GM21367 (cell line): ENCODE data around the gene SRMS.
"Not testable (repeated sequence)": the region's sequence is repeated elsewhere in the genome, so short reads cannot be mapped to it uniquely, and the experiment has no call there.

Experiments used
- ATAC-seq: cut with Tn5 transposase; IDR thresholded peaks from one replicate; pipeline ENCODE4 v1.9.1; 2021; ENCODE audit not compliant: unreplicated experiment

Gene SRMS

DNA sequence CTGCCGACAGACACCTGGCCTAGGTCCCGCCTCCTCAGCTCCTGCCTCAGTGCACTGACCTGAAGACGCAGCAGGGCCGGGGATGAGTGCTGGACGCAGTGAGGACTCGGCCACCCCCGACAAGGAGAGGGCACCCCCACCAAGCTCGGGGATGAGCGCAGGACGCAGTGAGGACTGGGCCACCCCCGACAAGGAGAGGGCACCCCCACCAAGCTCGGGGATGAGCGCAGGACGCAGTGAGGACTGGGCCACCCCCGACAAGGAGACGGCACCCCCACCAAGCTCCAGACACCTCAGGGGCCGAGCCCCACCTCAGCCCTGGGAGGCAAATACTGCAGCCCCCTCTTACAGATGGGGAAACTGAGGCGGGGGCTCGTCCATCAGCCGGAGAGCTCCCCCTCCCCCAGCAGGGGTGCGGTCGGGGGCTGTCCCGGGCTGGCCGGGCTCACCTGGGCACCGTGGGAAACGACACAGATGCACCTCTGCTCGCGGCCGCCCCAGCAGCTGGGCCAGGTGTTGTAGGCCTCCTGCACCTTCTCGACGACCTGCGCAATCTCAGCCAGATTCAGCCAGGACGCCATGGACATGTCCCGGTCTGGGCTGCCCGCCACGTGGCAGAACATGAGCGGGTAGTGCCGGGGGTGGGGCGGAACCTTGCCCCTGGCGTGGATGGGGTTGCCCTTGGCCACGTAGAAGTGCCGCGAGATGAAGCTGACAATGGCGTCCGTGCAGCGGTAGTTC, 19.0 kb upstream of the SRMS start:
- ATAC-seq: no peak

DNA sequence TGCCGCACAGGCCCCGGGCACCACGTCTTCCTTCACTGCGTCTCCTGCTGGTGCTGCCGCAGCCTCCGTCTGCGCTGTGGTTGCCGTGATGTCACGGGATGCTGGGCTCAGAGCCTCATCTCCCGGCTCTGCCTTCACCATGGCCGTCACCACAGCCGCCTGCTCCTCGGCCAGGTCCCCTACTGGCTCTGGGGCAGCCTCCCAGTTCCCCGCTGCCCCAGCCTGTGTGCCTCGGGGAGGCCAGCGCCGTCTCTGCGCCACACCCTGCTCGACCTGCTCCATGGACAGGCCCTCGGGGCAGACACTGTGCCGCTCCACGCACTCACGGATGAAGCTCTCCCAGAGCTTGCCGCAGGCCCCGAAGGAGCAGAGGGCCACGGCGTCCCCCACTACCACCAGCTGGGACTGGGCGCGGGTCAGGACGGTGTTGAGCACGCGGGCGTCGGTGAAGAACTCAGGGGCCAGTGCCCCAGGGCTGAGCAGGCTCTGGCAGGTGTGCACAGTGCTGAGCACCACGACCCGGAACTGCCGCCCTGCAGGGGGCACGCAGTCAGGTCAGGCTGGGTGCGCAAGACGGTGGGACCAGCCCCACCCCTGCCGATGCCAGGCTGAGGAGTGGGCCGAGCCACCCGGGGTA, 18.3 kb upstream of the SRMS start:
- ATAC-seq: no peak

DNA sequence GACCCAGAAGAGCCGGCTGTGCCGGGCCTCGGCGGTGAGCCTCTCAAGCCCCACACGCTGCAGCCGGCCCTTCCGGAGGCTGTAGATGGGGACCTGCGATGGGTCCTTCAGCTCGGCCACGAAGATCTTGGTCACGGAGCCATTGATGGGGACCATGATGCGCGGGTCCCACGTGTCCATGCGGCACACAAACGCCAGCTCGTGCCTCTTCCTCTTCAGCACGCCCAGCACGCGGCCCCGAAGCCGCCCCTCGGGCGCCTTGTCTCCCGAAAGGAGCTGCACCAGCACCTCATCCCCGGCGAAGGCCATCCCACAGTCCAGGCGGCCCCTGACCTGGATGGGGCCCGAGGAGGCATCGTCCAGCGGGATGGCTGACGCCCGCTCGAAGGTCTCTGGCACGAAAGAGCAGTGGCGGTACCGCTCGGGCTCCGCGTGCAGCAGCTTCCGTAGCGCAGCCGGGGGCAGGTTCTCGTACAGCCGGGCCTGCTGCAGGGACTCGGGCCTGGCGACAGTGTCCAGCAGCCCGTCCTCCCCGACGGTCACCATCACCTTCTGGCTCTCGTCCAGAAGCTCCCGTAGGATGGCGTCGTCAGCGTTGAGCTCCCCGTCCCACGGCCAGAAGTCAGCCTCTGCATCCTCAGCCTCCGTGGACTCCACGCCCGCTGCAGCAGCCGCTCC, 17.6 kb upstream of the SRMS start:
- no peak for ATAC-seq

DNA sequence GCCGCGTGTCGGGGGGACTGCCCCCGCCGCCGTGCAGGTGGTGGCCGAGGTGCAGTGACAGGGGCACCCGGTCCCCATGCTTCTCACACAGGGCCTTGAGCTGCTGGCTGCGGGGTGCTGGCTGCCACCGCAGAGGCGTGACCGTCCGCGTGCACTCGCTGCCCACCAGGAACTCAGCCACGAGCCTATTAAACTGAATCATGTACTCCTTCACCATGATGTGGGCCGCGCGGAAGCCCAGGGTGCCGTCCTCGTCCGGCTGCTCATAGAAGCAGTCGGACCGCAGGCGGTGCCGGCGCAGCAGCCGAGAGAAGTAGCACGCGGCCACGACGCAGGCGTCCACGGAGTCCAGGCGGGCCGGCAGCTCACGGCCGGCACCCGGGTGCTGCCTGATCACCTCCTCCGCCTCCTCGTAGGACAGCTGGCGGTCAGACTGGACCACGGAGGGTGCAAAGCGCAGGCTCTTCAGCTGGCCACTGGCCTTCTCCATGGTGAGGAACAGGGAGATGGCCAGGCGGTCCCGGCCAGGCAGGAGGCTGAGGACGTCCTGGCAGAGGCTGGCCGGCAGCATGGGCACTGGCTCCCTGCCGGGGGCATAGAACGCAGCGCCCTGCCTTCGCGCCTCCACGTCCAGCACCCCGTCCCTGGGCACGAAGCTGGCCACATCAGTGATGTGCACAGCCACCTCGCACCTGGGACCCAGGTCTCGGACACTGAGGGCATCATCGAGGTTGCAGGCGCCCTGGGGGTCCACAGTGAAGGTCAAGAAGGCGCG, 16.7 kb upstream of the SRMS start:
- ATAC-seq: no peak

DNA sequence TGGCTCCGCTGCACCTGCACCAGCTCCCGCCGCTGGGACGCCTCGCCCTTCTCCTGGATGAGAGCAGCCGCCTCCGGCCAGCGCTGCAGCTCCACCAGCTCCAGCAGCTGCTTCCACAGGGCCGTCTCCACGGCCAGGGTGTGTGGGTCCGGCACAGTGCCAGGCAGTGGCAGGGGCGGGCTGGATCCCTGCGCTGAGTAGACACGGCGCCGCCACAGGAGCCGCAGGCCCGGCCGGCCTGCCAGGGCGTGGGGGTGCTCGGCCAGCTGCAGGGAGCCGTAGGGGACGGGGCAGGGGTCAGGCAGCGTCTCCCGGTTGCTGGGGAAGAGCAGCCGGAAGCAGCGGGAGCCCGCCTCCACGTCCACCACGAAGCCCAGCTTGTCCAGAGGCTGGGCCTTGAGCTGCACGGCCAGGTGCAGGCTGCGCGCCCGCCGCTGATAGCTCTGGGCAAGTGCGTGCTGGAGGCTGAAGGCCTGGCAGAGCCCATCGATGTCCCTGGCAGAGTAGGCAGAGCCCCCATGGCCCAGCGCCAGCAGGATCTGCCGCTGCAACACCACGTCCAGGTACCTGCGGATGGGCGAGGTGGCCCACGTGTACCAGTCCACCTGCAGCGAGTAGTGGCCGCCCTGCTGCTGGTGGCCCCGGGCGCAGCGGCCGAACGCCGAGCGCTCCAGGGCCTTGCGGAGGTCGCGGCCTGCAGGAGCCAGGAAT, 15.8 kb upstream of the SRMS start:
- ATAC-seq: no peak

DNA sequence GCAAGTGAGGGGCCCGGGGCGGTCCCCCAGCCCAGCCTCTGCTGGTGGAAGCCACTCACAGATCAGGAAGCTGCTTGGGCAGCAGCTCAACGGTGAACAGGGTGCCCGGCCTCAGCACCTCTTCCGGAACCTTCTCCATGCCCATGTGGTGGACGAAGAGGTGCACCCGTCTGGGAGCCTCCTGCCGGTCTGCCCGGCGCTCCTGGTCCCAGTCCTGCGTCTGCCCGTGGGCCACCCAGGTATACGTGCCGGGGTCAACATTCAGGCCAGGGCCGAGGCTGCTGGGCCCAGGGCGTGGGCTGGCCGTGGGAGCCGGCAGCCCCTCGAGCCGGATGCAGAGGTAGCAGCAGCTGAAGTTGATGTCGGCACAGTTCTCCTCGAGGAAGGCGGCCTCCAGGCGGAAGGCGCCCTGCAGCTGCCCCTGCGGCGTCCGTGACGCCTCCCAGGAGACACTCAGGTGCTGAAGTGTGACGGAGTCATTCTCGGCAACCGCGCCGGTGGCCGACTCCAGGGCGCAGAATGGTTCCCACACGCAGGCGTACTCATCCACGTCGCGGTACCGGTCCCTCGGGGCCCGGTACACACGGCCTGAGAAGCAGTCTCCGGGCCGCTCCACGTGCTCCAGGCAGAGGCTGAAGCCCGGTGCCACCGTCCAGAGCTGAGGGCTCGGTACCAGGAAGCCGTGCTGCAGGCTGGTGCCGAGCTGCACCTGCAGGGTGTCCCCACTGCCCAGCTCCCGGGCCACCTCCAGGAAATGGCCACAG, 15.1 kb upstream of the SRMS start:
- ATAC-seq: no peak

DNA sequence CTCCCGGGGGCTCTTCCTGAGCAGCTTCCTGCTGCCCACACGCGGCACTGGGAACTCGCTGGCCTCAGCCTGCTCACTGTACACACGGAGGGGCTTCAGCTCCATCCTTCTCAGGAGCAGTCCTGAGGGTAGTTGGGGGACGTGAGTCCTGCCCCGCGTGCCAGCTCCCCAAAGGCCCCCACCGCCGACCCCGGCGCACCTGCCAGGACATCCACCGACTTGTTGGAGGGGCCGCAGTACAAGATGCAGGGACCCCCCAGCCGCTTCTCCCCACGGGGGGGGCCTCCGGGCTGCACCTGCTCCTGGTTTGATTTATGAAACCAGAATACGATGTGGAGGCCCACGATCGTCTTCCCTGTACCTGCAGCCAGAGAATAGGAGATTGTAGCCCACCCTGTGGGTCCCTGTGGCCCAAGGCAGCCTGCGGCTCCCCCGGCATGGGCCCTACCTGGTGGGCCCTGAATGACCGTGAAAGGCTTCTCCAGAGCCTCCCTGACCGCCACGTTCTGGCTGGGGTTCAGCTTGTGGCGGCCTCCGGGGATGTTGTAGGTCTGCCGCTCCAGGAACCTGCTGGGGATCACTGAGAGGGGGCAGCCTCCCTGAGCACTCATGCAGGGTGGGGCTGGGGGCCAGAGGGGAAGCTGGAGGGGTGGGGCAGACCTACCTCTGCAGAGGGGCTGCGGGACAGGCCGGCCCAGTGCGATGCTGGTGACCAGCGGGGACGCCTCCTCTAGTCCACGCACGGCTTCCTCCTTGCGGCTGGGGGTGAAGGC, 14.3 kb upstream of the SRMS start:
- no peak for ATAC-seq

DNA sequence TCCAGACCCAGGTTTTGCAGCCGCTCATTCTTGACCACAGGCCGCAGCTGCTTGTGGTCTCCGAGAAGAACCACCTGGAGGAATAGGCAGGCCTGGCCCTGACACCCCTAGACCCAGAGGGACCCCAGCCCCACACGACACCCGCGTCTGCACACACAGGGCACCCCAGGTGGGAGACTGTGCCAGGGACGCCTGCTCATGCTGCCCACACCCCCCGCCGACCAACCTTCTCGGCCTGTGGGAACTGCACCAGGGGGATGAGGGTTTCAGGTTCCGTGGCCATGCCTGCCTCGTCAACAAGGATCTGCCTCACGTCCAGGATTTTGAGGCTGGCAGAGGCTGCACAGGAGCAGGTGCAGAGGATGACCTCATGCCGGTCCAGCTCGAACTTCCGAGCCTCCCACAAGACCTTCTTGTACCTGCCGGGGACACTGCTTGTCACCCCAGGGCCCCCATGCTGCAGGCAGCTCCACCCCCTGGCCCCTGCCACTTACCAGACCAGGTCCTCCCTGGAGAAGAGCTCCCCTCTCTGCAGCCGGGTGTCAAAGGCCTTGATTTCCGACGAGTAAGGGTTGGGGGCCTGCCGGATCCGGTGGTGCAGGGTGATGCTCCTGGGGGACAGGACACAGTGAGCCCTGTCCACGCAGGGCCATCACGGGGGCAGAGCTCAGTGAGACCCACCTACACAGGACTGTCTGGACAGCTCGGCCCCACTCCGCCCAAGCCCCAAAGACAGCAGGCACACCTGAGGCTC, 13.5 kb upstream of the SRMS start:
- ATAC-seq: no peak

DNA sequence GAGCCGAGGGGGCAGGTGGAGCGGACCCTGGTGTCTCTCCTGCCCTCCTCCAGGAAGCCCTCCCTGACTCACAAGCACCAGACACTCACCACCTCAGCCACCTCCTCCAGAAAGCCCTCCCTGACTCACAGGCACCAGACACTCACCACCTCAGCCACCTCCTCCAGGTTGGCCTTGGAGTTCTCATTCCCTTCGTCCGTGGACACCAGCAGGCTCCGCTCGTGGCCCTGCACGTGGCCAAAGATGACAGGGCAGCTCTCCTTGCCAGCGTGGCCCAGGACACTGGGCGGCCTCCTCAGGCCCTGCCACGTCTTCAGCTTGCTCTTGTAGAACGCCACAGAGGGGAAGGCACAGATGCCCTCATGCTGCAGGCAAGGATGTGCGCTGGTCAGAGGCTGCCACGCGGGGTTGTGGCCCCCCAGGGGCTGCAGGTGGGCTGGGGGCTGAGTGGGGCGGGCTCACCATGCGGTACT, 12.8 kb upstream of the SRMS start:
- no peak for ATAC-seq

DNA sequence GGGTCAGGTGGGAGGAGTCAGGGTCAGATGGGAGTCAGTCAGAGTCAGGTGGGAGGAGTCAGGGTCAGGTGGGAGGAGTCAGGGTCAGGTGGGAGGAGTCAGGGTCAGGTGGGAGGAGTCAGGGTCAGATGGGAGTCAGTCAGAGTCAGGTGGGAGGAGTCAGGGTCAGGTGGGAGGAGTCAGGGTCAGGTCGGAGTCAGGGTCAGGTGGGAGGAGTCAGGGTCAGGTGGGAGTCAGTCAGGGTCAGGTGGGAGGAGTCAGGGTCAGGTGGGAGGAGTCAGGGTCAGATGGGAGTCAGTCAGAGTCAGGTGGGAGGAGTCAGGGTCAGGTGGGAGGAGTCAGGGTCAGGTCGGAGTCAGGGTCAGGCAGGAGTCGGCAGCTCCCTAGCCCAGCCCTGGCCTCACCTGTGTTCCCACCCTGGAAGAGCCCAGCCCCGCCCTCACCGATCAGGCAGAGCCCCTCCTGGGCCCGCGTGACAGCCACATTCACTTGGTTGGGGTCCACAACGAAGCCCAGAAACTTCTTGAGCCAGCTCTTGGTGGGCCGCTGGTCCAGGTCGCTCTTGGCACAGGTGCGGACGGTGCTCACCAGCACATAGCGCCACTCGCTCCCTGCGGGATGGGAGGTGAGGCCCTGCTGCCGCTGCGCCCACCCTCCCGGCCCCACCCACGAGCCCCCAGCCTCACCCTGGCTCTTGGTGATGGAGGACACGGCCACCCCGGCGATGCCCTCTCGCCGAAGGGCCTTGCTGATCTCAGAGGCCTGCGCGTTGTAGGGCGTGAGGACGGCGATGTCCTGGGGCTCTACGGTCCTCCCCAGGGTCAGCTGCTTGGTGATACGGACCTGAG, 12.2 kb upstream of the SRMS start:
- not testable (repeated sequence) for ATAC-seq

DNA sequence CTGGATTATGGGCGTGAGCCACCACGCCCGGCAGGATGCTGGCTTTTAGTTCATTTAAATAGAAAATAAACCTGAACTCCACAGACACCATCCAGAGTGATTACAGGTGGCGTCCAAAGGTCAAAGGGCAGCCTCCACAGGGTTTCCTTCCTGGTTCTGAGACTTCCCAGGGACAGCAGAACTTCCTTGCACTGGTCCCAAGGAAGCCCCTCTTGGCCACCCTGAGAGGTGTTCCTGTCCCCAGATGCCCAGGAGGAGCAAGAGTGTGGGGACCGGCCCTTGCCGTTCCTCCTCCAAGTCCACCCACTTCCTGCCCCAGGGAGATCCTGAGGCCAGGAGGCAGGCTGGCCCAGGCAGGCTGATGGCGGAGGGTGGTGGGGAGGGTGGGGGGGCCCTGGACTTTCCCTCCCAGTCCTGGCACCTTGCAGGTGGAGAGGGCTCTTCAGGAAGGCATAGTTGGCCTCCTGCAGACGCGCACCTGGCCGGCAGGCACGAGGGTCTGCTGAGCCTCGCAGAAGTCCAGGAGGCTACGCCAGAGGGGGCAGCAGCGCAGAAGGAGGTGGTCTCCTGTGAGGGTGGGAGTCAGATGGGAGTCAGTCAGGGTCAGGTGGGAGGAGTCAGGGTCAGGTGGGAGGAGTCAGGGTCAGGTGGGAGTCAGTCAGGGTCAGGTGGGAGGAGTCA, 11.4 kb upstream of the SRMS start:
- no peak for ATAC-seq

DNA sequence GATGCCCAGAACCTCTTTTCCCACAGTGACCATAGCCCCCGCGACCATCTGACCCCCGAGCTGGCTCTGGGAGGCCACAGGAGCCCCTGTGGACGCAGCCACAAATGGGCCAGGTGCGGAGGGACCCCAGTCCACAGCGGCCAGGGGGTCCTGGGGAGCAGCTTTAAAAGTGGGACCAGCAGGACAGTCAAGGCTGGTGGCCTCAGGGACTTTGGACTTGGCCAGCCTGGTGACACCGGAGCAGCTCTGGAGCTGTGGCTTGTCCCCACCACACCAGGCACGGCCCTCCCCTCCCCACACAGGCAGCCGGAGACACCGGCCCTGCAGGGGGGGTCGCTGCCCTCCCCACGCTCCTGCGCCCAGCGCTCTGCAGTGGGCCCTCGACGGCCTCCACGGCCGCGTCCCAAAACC, 9.9 kb upstream of the SRMS start:
- ATAC-seq: no peak

DNA sequence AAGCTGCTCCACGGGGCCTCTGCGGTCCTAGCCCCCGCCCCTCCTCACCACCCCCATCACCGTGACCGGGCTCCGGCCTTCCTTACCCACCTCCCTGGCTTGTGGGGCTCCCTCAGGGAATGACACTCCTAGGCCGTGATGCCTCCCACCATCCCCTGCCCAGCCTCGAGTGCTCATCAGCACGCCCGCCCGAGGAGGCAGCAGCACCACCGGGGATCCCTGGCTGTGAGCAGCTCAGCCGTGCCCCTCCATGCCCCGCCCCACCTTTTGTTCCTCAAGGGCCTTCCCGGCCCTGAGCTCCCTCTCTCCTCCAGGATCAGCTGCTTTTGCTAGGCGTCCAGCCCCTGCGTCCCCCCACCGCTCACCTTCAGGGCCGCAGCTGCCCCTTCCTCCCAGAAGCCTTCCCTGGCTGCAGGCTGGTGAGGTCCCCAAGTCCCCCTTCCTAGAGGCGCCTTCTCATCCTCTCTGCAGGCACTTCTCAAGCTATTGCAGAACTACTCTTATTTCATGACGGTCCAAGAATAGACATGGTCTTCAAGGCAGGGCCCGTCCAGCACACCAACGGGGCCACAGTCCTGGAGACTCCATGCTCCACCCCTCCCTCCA, 9.4 kb upstream of the SRMS start:
- ATAC-seq: no peak

DNA sequence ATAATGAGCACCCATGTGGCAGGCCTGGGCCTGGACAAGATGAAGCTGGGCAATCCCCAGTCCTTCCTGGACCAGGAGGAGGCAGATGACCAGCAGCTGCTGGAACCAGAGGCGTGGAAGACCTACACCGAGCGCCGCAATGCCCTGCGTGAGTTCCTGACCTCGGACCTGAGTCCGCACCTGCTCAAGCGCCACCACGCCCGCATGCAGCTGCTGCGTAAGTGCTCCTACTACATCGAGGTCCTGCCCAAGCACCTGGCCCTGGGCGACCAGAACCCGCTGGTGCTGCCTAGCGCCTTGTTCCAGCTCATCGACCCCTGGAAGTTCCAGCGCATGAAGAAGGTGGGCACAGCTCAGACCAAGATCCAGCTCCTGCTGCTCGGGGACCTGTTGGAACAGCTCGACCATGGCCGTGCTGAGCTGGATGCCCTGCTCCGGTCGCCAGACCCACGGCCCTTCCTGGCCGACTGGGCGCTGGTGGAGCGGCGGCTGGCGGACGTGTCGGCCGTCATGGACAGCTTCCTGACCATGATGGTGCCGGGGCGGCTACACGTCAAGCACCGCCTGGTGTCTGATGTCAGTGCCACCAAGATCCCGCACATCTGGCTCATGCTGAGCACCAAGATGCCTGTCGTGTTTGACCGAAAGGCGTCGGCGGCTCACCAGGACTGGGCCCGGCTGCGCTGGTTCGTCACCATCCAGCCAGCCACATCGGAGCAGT, 8.3 kb upstream of the SRMS start:
- no peak for ATAC-seq

DNA sequence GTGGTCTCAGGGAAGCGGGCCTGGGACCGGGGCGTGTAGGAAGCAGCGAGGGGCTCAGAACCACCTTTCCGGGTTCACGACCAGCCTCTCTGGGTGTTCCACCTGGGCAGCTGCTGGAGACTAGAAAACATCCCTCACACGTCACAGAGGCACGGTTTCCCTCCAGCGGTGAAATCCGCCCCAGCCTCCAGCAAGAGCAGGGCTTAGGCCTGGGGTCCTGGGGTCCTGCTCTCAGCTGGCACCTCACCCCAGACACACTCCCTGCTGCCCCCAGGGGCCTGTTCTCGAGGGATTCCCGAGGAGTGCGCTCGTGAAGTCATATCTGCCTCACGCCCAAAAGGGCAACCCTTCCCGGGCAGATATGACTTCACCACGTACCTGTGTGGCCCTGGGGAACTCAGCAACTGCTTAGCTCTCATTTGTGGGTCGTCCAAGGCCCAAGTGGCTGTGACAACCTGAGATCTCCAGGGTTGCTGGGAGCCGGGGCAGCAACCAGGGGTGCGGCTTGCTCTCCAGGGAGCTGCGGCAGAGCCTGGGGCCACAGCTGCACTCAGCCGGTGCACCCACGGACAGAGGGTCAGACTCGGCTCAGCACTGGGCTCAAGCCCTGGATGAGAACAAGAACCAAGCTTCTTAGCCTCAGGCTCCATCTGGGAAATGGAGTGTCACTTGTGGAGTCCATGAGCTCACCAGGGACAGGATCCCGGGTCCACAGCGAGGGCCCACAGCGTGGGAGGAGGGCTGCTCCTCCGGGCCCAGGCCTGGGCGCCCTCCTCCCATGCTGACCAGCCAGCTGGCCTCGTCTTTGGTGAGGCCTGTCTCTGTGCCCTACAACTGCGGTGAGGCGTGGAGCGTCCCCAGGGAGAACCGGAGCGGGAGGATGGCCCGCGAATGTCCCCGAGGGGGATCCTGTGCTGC, 7.1 kb upstream of the SRMS start:
- ATAC-seq: no peak
